Ascending aorta (tissue), 2 donors: ENCODE data around the gene VEGFB. TPM values are rescaled to one million over a fixed set of nuclear protein-coding genes. Genes with fewer than 3 reads are reported as not detected.
A peak's percentile ranks its signal among the peaks of the same experiment; 100 is the strongest.

Source experiments
- DNase-seq, 2 donors: peaks; one replicate each; pipeline ENCODE4 v3.0.0-alpha.2; 2019; ENCODE audit warnings: low spot score in 2 of 2
- H3K27ac ChIP-seq, 2 donors: fragments of 200-600 bp; sonication (generic); one replicate each; pipeline ENCODE4 v1.5.1; 2016 to 2017; ENCODE audit warnings: mild to moderate bottlenecking in 1 of 2
- H3K27me3 ChIP-seq: fragments of 200-600 bp; sonication (generic); one replicate; pipeline ENCODE4 v1.5.1; 2017
- H3K36me3 ChIP-seq, 2 donors: fragments of 200-600 bp; sonication (generic); one replicate each; pipeline ENCODE4 v1.5.1; 2016
- H3K4me1 ChIP-seq, 2 donors: fragments of 200-600 bp; sonication (generic); one replicate each; pipeline ENCODE4 v1.5.1; 2016 to 2017; ENCODE audit warnings: mild to moderate bottlenecking in 1 of 2
- H3K4me3 ChIP-seq, 2 donors: fragments of 200-600 bp; sonication (generic); one replicate each; pipeline ENCODE4 v1.5.1; 2016 to 2017; ENCODE audit warnings: mild to moderate bottlenecking in 1 of 2
- H3K9me3 ChIP-seq, 2 donors: fragments of 200-600 bp; sonication (generic); one replicate each; pipeline ENCODE4 v1.5.1; 2016
- intact Hi-C: fragments of 100-400 bp; cut with DNase I; formaldehyde crosslinking; loops from one replicate; pipeline ENCODE4 v1.15.1; 2023
- total RNA-seq: library from RNA; depleted of rRNA; stranded (reverse); fragments of >200 nt; gene quantifications from one replicate; pipeline ENCODE4 v1.1.0, GENCODE V29; 2016
- TF ChIP-seq, protein P1 (sequence below), 3 experiments: fragments of 200-600 bp in 2 of 3; fragments of 450-650 bp in 1 of 3; sonication (generic) in 2 of 3; IDR thresholded peaks; one replicate each; pipeline ENCODE4 v1.5.1; 2016 to 2019; ENCODE audit warnings: antibody characterized with exemption in 3 of 3, mild to moderate bottlenecking in 1 of 3, moderate library complexity in 1 of 3

The VEGFB gene
- total RNA-seq, 1 donor from 2014 or later, result 188 TPM

DNA sequence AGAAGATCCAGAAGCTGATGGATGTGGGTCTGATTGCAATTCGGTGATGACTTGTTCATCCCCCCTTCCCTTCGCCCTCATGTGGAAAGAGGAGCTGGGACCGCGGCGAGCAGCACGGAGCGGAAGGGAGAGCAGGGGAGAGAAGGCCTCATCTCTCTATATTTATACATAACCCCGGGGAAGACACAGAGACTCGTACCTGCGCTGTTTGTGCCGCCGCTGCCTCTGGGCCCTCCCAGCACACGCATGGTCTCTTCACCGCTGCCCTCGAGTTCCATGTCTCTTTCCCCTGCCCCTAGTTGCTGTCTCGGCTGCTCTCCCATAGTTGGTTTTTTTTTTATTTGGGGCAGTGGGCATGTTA, 30.3 kb upstream of the VEGFB start:
- TF ChIP-seq, protein P1, sequence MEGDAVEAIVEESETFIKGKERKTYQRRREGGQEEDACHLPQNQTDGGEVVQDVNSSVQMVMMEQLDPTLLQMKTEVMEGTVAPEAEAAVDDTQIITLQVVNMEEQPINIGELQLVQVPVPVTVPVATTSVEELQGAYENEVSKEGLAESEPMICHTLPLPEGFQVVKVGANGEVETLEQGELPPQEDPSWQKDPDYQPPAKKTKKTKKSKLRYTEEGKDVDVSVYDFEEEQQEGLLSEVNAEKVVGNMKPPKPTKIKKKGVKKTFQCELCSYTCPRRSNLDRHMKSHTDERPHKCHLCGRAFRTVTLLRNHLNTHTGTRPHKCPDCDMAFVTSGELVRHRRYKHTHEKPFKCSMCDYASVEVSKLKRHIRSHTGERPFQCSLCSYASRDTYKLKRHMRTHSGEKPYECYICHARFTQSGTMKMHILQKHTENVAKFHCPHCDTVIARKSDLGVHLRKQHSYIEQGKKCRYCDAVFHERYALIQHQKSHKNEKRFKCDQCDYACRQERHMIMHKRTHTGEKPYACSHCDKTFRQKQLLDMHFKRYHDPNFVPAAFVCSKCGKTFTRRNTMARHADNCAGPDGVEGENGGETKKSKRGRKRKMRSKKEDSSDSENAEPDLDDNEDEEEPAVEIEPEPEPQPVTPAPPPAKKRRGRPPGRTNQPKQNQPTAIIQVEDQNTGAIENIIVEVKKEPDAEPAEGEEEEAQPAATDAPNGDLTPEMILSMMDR (IDR thresholded peaks at IDR 0.05), result no peak
- no peaks in the 10 kb centered on the region for H3K4me1 ChIP-seq
- DNase-seq, result no peak
- no peaks in the 10 kb centered on the region for H3K9me3 ChIP-seq
- intact Hi-C loops, result loop anchor here (1.0 kb wide), 1 partner anchor 100 kb away; no protein-coding TSS in a partner anchor
- no peak overlapping the region for H3K27ac ChIP-seq
- H3K4me3 ChIP-seq, result no peak overlapping the region
- no peaks in the 10 kb centered on the region for H3K27me3 ChIP-seq
- peaks cover 56% of the 10 kb centered on the region in 2 donors for H3K36me3 ChIP-seq

DNA sequence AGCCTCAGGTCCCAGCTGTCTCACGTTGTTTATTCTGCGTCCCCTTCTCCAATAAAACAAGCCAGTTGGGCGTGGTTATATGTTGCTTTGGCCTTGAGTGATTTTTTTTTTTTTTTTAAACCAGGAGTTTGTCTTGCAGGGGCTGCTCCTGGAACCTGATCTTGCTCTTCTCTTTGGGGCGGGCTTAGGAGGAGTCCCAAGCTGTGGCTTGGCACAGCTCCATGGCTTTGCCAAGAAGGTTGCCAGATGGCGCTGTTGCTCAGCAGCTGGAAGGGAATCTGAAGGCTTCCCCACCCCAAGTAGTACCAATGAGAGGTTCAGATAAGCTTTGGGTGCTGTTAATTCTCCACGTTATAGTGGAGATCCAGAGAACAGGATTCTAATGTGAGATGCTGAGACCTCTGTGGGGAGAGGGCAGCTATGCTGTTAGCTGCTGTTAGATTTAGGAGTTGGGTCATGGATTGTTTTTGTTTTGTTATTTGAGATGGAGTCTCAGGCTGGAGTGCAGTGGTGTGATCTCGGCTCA, 29.9 kb upstream of the VEGFB start:
- no peak overlapping the region for H3K27ac ChIP-seq
- intact Hi-C loops, result loop anchor here (1.0 kb wide), 1 partner anchor 100 kb away; no protein-coding TSS in a partner anchor
- no peaks in the 10 kb centered on the region for H3K4me1 ChIP-seq
- H3K27me3 ChIP-seq, result no peaks in the 10 kb centered on the region
- H3K4me3 ChIP-seq, result no peak overlapping the region
- DNase-seq, result peak; percentile 44 to 91
- peaks cover 53 to 55% of the 10 kb centered on the region in 2 donors for H3K36me3 ChIP-seq
- TF ChIP-seq, protein P1 (IDR thresholded peaks at IDR 0.05), result peak; percentile 72 to 82 (median 79)
- no peaks in the 10 kb centered on the region for H3K9me3 ChIP-seq

DNA sequence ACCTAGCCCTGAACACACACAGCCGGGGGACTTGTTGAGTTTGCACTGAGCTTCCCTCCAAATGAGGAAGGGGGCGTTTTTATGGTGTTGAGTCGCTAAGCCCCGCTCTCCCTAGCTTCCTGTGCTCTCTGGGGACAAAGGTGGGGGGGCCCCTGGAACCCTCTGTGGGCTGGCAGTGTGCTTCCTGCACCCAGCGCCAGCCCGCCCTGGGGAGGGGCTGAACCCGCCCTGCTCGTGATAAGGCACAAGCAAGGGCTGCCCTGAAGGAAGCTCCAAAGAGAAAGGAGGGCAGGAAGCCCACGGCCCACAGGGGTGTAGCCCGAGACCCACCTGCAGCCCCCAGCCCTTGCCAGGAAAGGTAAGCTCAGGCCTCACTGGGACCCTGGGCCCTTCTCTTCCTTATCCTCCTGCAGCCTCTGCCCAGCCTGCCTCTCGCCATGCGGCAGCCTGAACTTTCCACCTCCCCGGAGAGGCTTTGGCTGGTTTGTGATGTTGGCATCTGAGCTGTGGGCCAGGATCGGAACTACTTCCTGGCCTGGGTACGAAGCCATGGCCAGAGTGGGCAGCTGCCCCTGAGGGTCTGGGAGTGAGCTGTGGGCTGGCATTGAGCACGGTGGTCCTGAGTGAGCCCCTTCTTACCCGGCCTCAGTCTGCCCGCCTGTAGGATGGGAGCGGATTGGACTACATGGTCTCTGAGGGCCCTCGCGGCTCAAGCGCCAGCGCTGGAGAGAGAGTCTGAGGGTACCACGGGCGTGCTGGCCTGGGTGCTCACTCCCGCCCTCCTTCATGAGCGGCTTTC, 27.7 kb upstream of the VEGFB start, which contains the start of gene FERMT3:
TSS of gene FERMT3 (plus strand) at position 265 of the 799 bp plus-strand sequence. CDS start 644 bp downstream, outside the sequence.
- Histone ChIP-seq H3K27ac (peak within 1 kb of the TSS; percentile 48 to 66), H3K9me3 (no peaks in the 10 kb centered on the region), H3K4me1 (no peaks in the 10 kb centered on the region), H3K27me3 (no peaks in the 10 kb centered on the region), H3K4me3 (peak within 1 kb of the TSS; percentile 24 to 50), H3K36me3 (peaks cover 35 to 37% of the 10 kb centered on the region in 2 donors)
- intact Hi-C loops, result no loop called here
- DNase-seq, result peak; percentile 39 to 81
- TF ChIP-seq, protein P1 (IDR thresholded peaks at IDR 0.05), result no peak

DNA sequence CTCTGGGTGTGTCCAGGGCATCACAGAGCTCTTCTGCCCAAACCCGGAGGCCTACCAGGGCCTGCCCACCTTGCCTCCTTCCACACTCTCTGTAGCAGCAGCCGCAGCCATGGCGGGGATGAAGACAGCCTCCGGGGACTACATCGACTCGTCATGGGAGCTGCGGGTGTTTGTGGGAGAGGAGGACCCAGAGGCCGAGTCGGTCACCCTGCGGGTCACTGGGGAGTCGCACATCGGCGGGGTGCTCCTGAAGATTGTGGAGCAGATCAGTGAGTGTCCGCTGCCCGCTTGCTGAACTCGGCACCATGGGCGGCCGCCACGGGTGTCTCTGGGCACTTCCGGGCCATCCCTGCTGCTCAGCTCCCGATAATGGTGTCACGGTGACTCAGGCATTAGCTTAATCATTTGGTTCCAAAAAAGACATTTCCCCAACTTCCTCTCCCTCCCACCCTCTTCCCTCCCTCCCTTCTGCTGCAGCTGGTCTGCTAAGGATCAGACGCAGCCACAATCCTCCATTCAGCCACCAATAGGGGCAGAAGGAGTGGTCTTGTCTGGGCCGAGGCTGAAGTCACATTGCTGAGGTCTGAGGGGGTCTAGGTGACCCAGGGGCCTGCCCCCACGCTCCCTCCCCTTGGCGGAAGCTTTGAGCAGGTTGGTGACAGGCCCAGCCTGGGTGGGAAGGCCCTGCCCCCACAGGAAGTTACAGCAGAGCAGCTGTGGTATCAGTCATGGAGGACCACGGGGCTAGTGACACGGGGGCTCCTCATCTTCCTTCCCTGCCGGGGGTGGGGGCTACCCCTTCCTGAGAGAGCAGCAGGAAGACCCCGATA, 26.9 kb upstream of the VEGFB start:
- no peaks in the 10 kb centered on the region for H3K4me1 ChIP-seq
- H3K36me3 ChIP-seq, result peaks cover 27 to 33% of the 10 kb centered on the region in 2 donors
- TF ChIP-seq, protein P1 (IDR thresholded peaks at IDR 0.05), result no peak
- intact Hi-C loops, result no loop called here
- H3K27me3 ChIP-seq, result no peaks in the 10 kb centered on the region
- peak; percentile 50 to 81 for DNase-seq
- H3K27ac ChIP-seq, result peak overlapping the region; percentile 48 to 66
- H3K9me3 ChIP-seq, result no peaks in the 10 kb centered on the region
- H3K4me3 ChIP-seq, result peak overlapping the region; percentile 24 to 50

DNA sequence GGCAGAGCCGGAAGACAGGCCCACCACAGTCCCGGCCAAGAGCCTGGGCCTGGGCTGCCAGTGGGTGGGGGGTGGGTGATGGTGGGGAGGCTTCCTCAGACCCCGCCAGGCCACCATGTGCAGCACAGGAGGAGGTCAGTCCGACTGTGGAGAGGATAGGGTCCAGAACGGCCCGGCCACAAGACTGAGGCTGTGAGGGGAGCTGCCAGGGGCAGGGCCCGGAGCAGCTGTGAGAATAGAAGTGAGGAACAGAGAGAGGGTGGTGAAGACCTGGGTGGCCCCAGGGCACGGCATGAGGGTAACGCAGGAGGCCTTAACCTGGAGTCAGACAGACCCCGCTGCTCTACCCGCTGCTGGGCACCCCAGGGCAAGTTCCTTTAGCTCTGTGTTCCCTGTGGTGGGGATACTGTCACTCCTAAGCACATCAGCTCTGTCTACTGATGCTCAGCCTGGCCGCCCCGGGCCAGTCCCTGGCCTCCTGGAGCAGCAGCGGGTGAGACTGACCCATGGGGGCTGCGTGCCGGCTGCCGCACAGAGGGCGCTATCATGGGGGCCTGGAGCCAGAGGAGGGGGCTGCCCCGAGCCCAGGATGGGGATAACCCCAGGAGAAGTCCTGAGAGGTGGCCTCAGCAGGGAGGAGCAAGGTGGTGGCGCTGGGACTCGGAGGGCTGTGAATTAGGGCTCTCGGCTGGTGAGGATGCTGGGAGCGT, 26.1 kb upstream of the VEGFB start:
- TF ChIP-seq, protein P1 (IDR thresholded peaks at IDR 0.05), result no peak
- Histone ChIP-seq H3K27me3 (no peaks in the 10 kb centered on the region), H3K4me3 (peak overlapping the region; percentile 24 to 50), H3K36me3 (peaks cover 20 to 25% of the 10 kb centered on the region in 2 donors), H3K4me1 (no peaks in the 10 kb centered on the region), H3K27ac (peak overlapping the region; percentile 48 to 66), H3K9me3 (no peaks in the 10 kb centered on the region)
- no peak for DNase-seq
- intact Hi-C loops, result no loop called here
